ENCODE measurements around the gene ADAM30. TPM values are rescaled to one million over a fixed set of nuclear protein-coding genes. Genes with fewer than 3 reads are reported as not detected.

Gene ADAM30
- total RNA-seq, 4 donors from 2014 or later = not detected

DNA sequence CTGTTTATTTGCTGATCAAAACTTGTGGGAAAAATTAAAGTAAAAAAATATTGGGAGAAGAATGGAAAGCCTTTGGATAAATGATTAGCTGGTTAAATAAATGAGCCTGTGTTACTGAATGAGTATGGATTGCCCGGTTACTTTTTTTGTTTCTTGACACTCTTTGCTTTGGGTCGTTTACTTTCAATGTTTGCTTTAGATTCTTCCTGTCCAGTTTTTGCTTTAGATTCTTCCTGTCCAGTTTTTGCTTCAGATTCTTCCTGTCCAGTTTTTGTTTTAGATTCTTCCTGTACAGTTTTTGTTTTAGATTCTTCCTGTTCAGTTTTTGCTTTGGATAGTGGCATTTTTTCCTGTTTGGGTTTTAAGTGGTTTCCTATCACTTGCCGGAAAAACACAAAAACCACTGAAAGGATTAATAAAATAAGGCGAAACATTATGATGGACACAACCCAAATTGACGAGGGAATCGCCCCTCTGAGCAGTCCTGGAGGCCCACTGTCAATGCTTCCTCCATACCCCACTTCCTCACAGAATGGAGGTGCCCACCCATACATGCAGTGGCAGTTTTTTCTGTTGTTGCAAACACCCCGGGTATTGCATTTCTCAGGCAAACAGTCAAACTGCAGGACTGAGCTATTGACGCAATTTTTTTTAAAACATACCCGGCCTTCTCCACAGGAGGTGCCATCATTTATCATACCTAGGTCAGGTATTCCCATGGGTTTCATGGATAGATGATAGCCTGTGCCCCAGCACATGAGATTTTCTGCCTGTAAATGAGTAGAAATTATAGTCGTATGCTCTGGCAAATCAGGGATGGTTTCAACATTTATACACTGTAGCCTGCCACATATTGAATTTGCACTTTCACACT lies 2.3 kb downstream of the ADAM30 start:
- DNase-seq (ENCODE audit: low spot score in 2 of 2) = no peak
- no peak overlapping the region for H3K4me3 ChIP-seq
- peaks cover 18% of the 10 kb centered on the region for H3K27me3 ChIP-seq
- no peak overlapping the region for H3K27ac ChIP-seq
- TF ChIP-seq POLR2AphosphoS5 (IDR thresholded peaks at IDR 0.05) (no peak), POLR2A (IDR thresholded peaks at IDR 0.05) (no peak), EP300 (IDR thresholded peaks at IDR 0.05) (no peak)
- TF ChIP-seq, protein P1, sequence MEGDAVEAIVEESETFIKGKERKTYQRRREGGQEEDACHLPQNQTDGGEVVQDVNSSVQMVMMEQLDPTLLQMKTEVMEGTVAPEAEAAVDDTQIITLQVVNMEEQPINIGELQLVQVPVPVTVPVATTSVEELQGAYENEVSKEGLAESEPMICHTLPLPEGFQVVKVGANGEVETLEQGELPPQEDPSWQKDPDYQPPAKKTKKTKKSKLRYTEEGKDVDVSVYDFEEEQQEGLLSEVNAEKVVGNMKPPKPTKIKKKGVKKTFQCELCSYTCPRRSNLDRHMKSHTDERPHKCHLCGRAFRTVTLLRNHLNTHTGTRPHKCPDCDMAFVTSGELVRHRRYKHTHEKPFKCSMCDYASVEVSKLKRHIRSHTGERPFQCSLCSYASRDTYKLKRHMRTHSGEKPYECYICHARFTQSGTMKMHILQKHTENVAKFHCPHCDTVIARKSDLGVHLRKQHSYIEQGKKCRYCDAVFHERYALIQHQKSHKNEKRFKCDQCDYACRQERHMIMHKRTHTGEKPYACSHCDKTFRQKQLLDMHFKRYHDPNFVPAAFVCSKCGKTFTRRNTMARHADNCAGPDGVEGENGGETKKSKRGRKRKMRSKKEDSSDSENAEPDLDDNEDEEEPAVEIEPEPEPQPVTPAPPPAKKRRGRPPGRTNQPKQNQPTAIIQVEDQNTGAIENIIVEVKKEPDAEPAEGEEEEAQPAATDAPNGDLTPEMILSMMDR (IDR thresholded peaks at IDR 0.05) = no peak
- WGBS = 79% methylated on average over 10 of the region's 10 CpGs
- H3K9me3 ChIP-seq = no peaks in the 10 kb centered on the region
- H3K36me3 ChIP-seq = no peaks in the 10 kb centered on the region
- no peaks in the 10 kb centered on the region for H3K4me1 ChIP-seq

DNA sequence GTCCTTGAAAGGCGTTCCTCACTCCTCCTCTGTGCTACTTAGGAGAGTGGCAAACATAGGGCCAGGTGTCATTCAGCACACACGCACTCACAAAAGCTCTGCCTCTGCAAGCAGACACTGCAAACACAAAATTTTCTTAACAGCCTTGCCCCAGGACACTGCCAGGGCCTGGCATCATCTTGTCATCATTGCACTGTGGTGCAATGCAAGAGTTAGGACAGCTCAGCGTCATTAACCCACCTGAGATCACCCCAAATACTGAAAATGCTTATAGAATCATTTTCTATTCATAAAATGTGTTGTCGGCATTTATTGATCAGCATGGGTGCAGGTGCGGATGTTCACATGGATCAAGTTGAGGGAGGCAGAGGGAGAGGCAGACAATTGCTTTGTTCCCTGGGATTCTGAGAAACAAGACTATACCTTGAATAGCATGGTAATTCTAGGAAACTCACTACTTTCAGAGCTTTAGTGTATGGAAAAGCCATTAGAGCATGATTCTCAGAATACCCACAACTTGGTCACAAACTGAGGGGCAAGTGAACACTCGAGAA lies 3.0 kb downstream of the ADAM30 start:
- Histone ChIP-seq H3K27ac (no peak overlapping the region), H3K9me3 (no peaks in the 10 kb centered on the region), H3K27me3 (peaks cover 18% of the 10 kb centered on the region), H3K4me3 (no peak overlapping the region), H3K36me3 (no peaks in the 10 kb centered on the region), H3K4me1 (no peaks in the 10 kb centered on the region)
- WGBS = 92% methylated on average over 6 of the region's 6 CpGs
- TF ChIP-seq POLR2A (IDR thresholded peaks at IDR 0.05) (no peak), EP300 (IDR thresholded peaks at IDR 0.05) (no peak), POLR2AphosphoS5 (IDR thresholded peaks at IDR 0.05) (no peak)
- TF ChIP-seq, protein P1 (IDR thresholded peaks at IDR 0.05) = no peak
- DNase-seq (ENCODE audit: low spot score in 2 of 2) = no peak

DNA sequence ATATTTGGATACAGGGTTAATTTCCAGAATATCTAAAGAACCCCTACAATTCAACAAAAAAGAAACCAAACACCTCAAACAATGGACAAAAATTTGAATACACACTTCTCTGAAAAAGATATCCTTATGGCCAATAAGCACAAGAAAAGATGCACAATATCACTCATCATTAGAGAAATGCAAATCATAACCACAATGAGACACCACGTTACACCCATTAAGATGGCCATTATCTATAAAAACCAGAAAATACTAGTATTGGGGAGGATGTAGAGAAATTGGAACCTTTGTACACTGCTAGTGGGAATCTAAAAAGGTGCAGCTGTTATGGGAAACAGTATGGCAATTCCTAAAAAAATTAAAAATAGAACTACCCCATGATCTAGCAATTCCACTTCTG lies 4.9 kb downstream of the ADAM30 start:
- Histone ChIP-seq H3K4me3 (no peak overlapping the region), H3K4me1 (no peaks in the 10 kb centered on the region), H3K27me3 (peaks cover 18% of the 10 kb centered on the region), H3K27ac (no peak overlapping the region), H3K9me3 (no peaks in the 10 kb centered on the region), H3K36me3 (no peaks in the 10 kb centered on the region)
- TF ChIP-seq POLR2AphosphoS5 (IDR thresholded peaks at IDR 0.05) = no peak
- TF ChIP-seq, protein P1 (IDR thresholded peaks at IDR 0.05) = no peak
- no peak for TF ChIP-seq POLR2A (IDR thresholded peaks at IDR 0.05)
- TF ChIP-seq EP300 (IDR thresholded peaks at IDR 0.05) = no peak
- DNase-seq (ENCODE audit: low spot score in 2 of 2) = no peak
- WGBS = 76% methylated on average over 1 of the region's 1 CpG

GRCh38 chr1:119888476-119888875 lies 7.8 kb downstream of the ADAM30 start:
- DNase-seq (ENCODE audit: low spot score in 2 of 2) = no peak
- Histone ChIP-seq H3K27ac (no peak overlapping the region), H3K27me3 (no peaks in the 10 kb centered on the region), H3K9me3 (no peaks in the 10 kb centered on the region), H3K4me3 (no peak overlapping the region), H3K36me3 (no peaks in the 10 kb centered on the region), H3K4me1 (peaks cover 6% of the 10 kb centered on the region)
- TF ChIP-seq EP300 (IDR thresholded peaks at IDR 0.05) (no peak), POLR2A (IDR thresholded peaks at IDR 0.05) (no peak), POLR2AphosphoS5 (IDR thresholded peaks at IDR 0.05) (no peak)
- TF ChIP-seq, protein P1 (IDR thresholded peaks at IDR 0.05) = no peak

GRCh38 chr1:119887427-119887826 lies 8.9 kb downstream of the ADAM30 start:
- Histone ChIP-seq H3K36me3 (no peaks in the 10 kb centered on the region), H3K4me1 (peaks cover 6% of the 10 kb centered on the region), H3K4me3 (no peak overlapping the region), H3K27ac (no peak overlapping the region), H3K9me3 (no peaks in the 10 kb centered on the region), H3K27me3 (no peaks in the 10 kb centered on the region)
- DNase-seq (ENCODE audit: low spot score in 2 of 2) = no peak
- TF ChIP-seq, protein P1 (IDR thresholded peaks at IDR 0.05) = no peak
- TF ChIP-seq POLR2A (IDR thresholded peaks at IDR 0.05) (no peak), EP300 (IDR thresholded peaks at IDR 0.05) (no peak), POLR2AphosphoS5 (IDR thresholded peaks at IDR 0.05) (no peak)

All from suprapubic skin (tissue), 4 donors.